ENCODE data around the gene NR2C2AP.
"Not testable (repeated sequence)": the region's sequence is repeated elsewhere in the genome, so short reads cannot be mapped to it uniquely, and the experiment has no call there.

Gene NR2C2AP

GRCh38 chr19:19179548-19180441, 23.4 kb downstream of the NR2C2AP start:
- DNase-seq, result no peak

GRCh38 chr19:19176950-19177349, 26.3 kb downstream of the NR2C2AP start:
- no peak for DNase-seq

GRCh38 chr19:19173243-19173642, 30.0 kb downstream of the NR2C2AP start:
- DNase-seq, result not testable (repeated sequence)

GRCh38 chr19:19171821-19172532, 31.2 kb downstream of the NR2C2AP start:
- DNase-seq, result no peak

GRCh38 chr19:19170873-19171672, 32.1 kb downstream of the NR2C2AP start:
- no peak for DNase-seq

GRCh38 chr19:19170053-19170872, 33.0 kb downstream of the NR2C2AP start, which contains the start of gene MEF2B:
Gene MEF2B, minus strand, starts transcription at chr19:19170263. Its CDS starts 19,528 bp downstream, at chr19:19150735.
- DNase-seq, result peak; percentile 79

- DNase-seq, result no peak
Observed at GRCh38 chr19:19169236-19170052, 33.8 kb downstream of the NR2C2AP start.

- DNase-seq, result no peak
Observed at GRCh38 chr19:19167612-19168011, 35.6 kb downstream of the NR2C2AP start.

- no peak for DNase-seq
Observed at GRCh38 chr19:19165396-19165795, 37.8 kb downstream of the NR2C2AP start.

- DNase-seq, result no peak
Observed at GRCh38 chr19:19162495-19162894, 40.7 kb downstream of the NR2C2AP start.

GRCh38 chr19:19160461-19161035, 42.7 kb downstream of the NR2C2AP start:
- no peak for DNase-seq

- no peak for DNase-seq
Observed at GRCh38 chr19:19159534-19159933, 43.7 kb downstream of the NR2C2AP start.

GRCh38 chr19:19157808-19158207, 45.4 kb downstream of the NR2C2AP start:
- DNase-seq, result no peak

- no peak for DNase-seq
Observed at GRCh38 chr19:19155495-19156219, 47.6 kb downstream of the NR2C2AP start.

- DNase-seq, result no peak
Observed at GRCh38 chr19:19154768-19155494, 48.3 kb downstream of the NR2C2AP start.

- DNase-seq, result no peak
Observed at GRCh38 chr19:19152668-19153384, 50.4 kb downstream of the NR2C2AP start.

GRCh38 chr19:19151418-19151817, 51.8 kb downstream of the NR2C2AP start:
- DNase-seq, result no peak
